ENCODE measurements around the gene NPAS3. TPM values are rescaled to one million over a fixed set of nuclear protein-coding genes. Genes with fewer than 3 reads are reported as not detected.

Gene NPAS3
- total and polyA plus RNA-seq, 2 of the 8 experiments (the other 6 are each of a cell fraction or from before 2014, with no cell fraction given): 0.11 to 0.60 TPM

- TF ChIP-seq CHD7 (IDR thresholded peaks at IDR 0.05; ENCODE audit: insufficient replicate concordance, low read length) (no peak), SUZ12 (IDR thresholded peaks at IDR 0.05; ENCODE audit: low read length) (no peak), BACH1 (IDR thresholded peaks at IDR 0.05; ENCODE audit: low read length) (no peak), MAX (IDR thresholded peaks at IDR 0.05) (no peak), YY1 (IDR thresholded peaks at IDR 0.05; ENCODE audit: low read depth, low read length) (no peak), USF2 (IDR thresholded peaks at IDR 0.05; ENCODE audit: low read length) (no peak), POLR2A (IDR thresholded peaks at IDR 0.05; ENCODE audit: control extremely low read depth in 1 of 2, low read depth in 2 of 2, low read length in 2 of 2) (no peak), CBX8 (IDR thresholded peaks at IDR 0.05; ENCODE audit: borderline replicate concordance, low read depth, low read length) (no peak), JUN (IDR thresholded peaks at IDR 0.05; ENCODE audit: low read depth, low read length) (no peak), TAF7 (optimal IDR thresholded peaks at IDR 0.05; ENCODE audit: borderline replicate concordance, low read depth, low read length) (no peak), CHD2 (IDR thresholded peaks at IDR 0.05; ENCODE audit: low read length) (no peak), SP2 (IDR thresholded peaks at IDR 0.05; ENCODE audit: low read length) (no peak)
These were observed 722.4 kb downstream of the NPAS3 start (continued) for GRCh38 chr14:33661101-33661500.

Data from H1 (cell line).